OCI-LY3 (cell line): ENCODE results near the gene GH2.
"Not testable (repeated sequence)": the region's sequence is repeated elsewhere in the genome, so short reads cannot be mapped to it uniquely, and the experiment has no call there.

Experiments
- CTCF ChIP-seq: fragments of 200-600, 300-600 bp; sonication (generic); IDR thresholded peaks from 2 replicates; pipeline ENCODE4 v1.5.1; 2014; ENCODE audit warnings: antibody characterized with exemption, low read length, low read depth
- EZH2phosphoT487 ChIP-seq: fragments of 200-600 bp; shearing (Covaris generic); IDR thresholded peaks from 2 replicates; pipeline ENCODE4 v1.6.1; 2018; ENCODE audit warnings: antibody characterized with exemption, mixed run types, low read depth

- not testable (repeated sequence) for TF ChIP-seq CTCF, EZH2phosphoT487
Observed at GRCh38 chr17:63920050-63920449, 38.3 kb upstream of the GH2 start.
